WTC11 (cell line): Measurements from ENCODE around the gene ABHD10.

Source experiments
- TF ChIP-seq, protein P1 (sequence below): fragments of 200-600 bp; IDR thresholded peaks from 2 replicates; pipeline ENCODE4 v1.8.0; 2022; ENCODE audit warnings: antibody characterized with exemption
- TF ChIP-seq, protein P2 (sequence below): sonication (generic); formaldehyde crosslinking; IDR thresholded peaks from 2 replicates; pipeline ENCODE4 v1.8.0; 2022; ENCODE audit warnings: mild to moderate bottlenecking, missing genetic modification reagents
- TF ChIP-seq, protein P3 (sequence below): sonication (generic); formaldehyde crosslinking; IDR thresholded peaks from 2 replicates; pipeline ENCODE4 v1.8.1; 2023; ENCODE audit warnings: mild to moderate bottlenecking, missing genetic modification reagents, moderate library complexity

DNA sequence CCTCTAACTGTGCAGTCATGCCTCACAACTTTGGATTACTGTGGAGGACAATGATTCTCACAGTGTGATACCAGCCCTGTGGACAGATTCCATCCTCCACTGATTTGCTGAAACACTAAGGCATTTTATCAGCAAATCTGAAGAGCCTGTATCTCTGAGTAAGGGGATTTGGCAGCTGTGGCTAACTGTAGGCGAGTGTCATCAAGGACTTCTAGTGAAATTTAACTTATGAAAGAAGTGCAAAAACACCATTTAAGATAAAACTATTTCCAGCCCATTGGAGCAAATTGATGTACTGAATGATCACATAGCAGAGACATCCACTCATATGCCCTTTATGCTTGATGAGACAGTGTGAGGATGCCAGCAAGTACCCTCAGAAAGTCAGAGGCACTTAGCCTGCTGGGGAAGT, 41.9 kb downstream of the ABHD10 start:
- TF ChIP-seq, protein P1, sequence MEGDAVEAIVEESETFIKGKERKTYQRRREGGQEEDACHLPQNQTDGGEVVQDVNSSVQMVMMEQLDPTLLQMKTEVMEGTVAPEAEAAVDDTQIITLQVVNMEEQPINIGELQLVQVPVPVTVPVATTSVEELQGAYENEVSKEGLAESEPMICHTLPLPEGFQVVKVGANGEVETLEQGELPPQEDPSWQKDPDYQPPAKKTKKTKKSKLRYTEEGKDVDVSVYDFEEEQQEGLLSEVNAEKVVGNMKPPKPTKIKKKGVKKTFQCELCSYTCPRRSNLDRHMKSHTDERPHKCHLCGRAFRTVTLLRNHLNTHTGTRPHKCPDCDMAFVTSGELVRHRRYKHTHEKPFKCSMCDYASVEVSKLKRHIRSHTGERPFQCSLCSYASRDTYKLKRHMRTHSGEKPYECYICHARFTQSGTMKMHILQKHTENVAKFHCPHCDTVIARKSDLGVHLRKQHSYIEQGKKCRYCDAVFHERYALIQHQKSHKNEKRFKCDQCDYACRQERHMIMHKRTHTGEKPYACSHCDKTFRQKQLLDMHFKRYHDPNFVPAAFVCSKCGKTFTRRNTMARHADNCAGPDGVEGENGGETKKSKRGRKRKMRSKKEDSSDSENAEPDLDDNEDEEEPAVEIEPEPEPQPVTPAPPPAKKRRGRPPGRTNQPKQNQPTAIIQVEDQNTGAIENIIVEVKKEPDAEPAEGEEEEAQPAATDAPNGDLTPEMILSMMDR, result no peak
- TF ChIP-seq, protein P2, sequence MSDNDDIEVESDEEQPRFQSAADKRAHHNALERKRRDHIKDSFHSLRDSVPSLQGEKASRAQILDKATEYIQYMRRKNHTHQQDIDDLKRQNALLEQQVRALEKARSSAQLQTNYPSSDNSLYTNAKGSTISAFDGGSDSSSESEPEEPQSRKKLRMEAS (CRISPR knock-in tag), result no peak
- TF ChIP-seq, protein P3, sequence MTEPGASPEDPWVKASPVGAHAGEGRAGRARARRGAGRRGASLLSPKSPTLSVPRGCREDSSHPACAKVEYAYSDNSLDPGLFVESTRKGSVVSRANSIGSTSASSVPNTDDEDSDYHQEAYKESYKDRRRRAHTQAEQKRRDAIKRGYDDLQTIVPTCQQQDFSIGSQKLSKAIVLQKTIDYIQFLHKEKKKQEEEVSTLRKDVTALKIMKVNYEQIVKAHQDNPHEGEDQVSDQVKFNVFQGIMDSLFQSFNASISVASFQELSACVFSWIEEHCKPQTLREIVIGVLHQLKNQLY (CRISPR knock-in tag), result no peak
